ENCODE results near the gene CCND3.

CCND3 gene

GRCh38 chr6:41929924-41930323 is 11.7 kb downstream of the CCND3 start:
- no peak for TF ChIP-seq CTCF (IDR thresholded peaks at IDR 0.05)

- no peak for TF ChIP-seq CTCF (IDR thresholded peaks at IDR 0.05)
Observed at GRCh38 chr6:41927253-41927652, 14.4 kb downstream of the CCND3 start.

GRCh38 chr6:41922154-41922553 is 19.5 kb downstream of the CCND3 start:
- no peak for TF ChIP-seq CTCF (IDR thresholded peaks at IDR 0.05)

GRCh38 chr6:41921712-41921998 is 20.0 kb downstream of the CCND3 start:
- TF ChIP-seq CTCF (IDR thresholded peaks at IDR 0.05), result no peak

GRCh38 chr6:41920921-41921711 is 20.5 kb downstream of the CCND3 start, which contains the start of the genes BYSL and MED20:
Gene BYSL (plus strand): TSS chr6:41921499. CDS start chr6:41921563, 64 bp downstream.
Gene MED20 (minus strand): TSS chr6:41921139. CDS start chr6:41921018, 121 bp downstream.
- TF ChIP-seq CTCF (IDR thresholded peaks at IDR 0.05), result peak; percentile 90

GRCh38 chr6:41917528-41917927 is 24.1 kb downstream of the CCND3 start:
- TF ChIP-seq CTCF (IDR thresholded peaks at IDR 0.05), result no peak

- no peak for TF ChIP-seq CTCF (IDR thresholded peaks at IDR 0.05)
Observed at GRCh38 chr6:41914869-41915530, 26.6 kb downstream of the CCND3 start.
